Measurements from ENCODE around the gene BRD9. TPM values are rescaled to one million over a fixed set of nuclear protein-coding genes. Genes with fewer than 3 reads are reported as not detected.
"Not testable (repeated sequence)": the region's sequence is repeated elsewhere in the genome, so short reads cannot be mapped to it uniquely, and the experiment has no call there.

BRD9 gene
- polyA plus RNA-seq, 1 experiment: 12.3 TPM

GRCh38 chr5:932151-932627, 39.6 kb upstream of the BRD9 start:
- ChIA-PET POLR2A (no interaction called here), CTCF (interaction anchor here (0.6 to 9.5 kb wide), 12 partner anchors 9 to 713 kb away, joined by 3 to 151 read pairs (median 4); no protein-coding TSS in a partner anchor)

DNA sequence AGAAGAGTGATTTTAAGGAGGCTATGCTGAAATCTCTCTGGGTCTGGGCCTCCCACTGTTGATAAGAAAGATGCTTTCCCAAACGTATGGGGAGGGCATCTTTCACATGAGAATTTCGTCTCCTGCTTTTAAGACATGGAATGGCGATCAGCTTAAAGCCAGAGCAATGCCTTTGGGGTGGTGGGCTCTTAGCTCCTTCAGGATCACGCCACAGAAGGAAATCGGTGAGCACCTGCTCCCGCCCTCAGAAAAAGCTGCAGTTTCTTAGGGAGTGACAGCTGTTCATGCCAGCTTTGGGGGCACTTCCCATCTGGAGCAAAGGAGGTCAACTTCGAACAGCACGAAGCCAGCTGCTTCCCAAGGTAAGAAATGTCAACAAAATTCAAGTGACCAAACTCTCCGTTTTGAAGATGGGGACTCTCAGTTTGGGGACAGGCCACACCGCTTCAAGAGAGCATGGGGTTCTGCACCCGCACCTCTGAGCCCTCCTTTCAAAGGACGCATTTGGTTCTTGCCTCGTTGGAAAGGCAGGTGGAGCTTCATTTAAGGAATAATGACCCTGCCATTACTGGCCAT, 39.1 kb upstream of the BRD9 start:
- Histone ChIP-seq H3K4me3 (ENCODE audit: low read depth, low read length) (no peak overlapping the region), H3K27me3 (ENCODE audit: control insufficient read depth, insufficient read depth, low read length) (peaks cover 12% of the 10 kb centered on the region), H3K36me3 (ENCODE audit: control insufficient read depth, insufficient read depth, low read length) (no peaks in the 10 kb centered on the region)
- ChIA-PET POLR2A (no interaction called here), CTCF (interaction anchor here (0.6 to 9.5 kb wide), 9 partner anchors 8 to 713 kb away, joined by 3 to 151 read pairs (median 4); no protein-coding TSS in a partner anchor)
- TF ChIP-seq CTCF (IDR thresholded peaks at IDR 0.05; ENCODE audit: insufficient read depth, low read depth, low read length): no peak
- no peak for DNase-seq (ENCODE audit: low read depth)

More at GRCh38 chr5:932151-932627, 39.6 kb upstream of the BRD9 start:
- no peak for DNase-seq (ENCODE audit: low read depth)
- peaks cover 13% of the 10 kb centered on the region for H3K27me3 ChIP-seq (ENCODE audit: control insufficient read depth, insufficient read depth, low read length)
- H3K36me3 ChIP-seq (ENCODE audit: control insufficient read depth, insufficient read depth, low read length): no peaks in the 10 kb centered on the region
- H3K4me3 ChIP-seq (ENCODE audit: low read depth, low read length): no peak overlapping the region
- TF ChIP-seq CTCF (IDR thresholded peaks at IDR 0.05; ENCODE audit: insufficient read depth, low read depth, low read length): no peak

GRCh38 chr5:930866-931265, 38.3 kb upstream of the BRD9 start:
- CTCF ChIA-PET: interaction anchor here (0.6 to 9.5 kb wide), 5 partner anchors 17 to 714 kb away, joined by 3 to 151 read pairs (median 3); no protein-coding TSS in a partner anchor
- Histone ChIP-seq H3K27me3 (ENCODE audit: control insufficient read depth, insufficient read depth, low read length) (peaks cover 10% of the 10 kb centered on the region), H3K36me3 (ENCODE audit: control insufficient read depth, insufficient read depth, low read length) (no peaks in the 10 kb centered on the region), H3K4me3 (ENCODE audit: low read depth, low read length) (no peak overlapping the region)
- POLR2A ChIA-PET: no interaction called here
- DNase-seq (ENCODE audit: low read depth): no peak
- no peak for TF ChIP-seq CTCF (IDR thresholded peaks at IDR 0.05; ENCODE audit: insufficient read depth, low read depth, low read length)

GRCh38 chr5:929596-929995, 37.0 kb upstream of the BRD9 start:
- POLR2A ChIA-PET: no interaction called here
- CTCF ChIA-PET: interaction anchor here (0.6 to 9.5 kb wide), 4 partner anchors 61 to 665 kb away, joined by 3 to 151 read pairs (median 3); no protein-coding TSS in a partner anchor
- DNase-seq (ENCODE audit: low read depth): no peak
- Histone ChIP-seq H3K36me3 (ENCODE audit: control insufficient read depth, insufficient read depth, low read length) (no peaks in the 10 kb centered on the region), H3K4me3 (ENCODE audit: low read depth, low read length) (no peak overlapping the region), H3K27me3 (ENCODE audit: control insufficient read depth, insufficient read depth, low read length) (peaks cover 8% of the 10 kb centered on the region)
- TF ChIP-seq CTCF (IDR thresholded peaks at IDR 0.05; ENCODE audit: insufficient read depth, low read depth, low read length): no peak

- DNase-seq (ENCODE audit: low read depth); H3K4me3 ChIP-seq (ENCODE audit: low read depth, low read length); POLR2A ChIA-PET; H3K36me3 ChIP-seq (ENCODE audit: control insufficient read depth, insufficient read depth, low read length); H3K27me3 ChIP-seq (ENCODE audit: control insufficient read depth, insufficient read depth, low read length): not testable (repeated sequence)
- CTCF ChIA-PET: interaction anchor here (0.6 to 9.5 kb wide), 4 partner anchors 62 to 665 kb away, joined by 3 to 151 read pairs (median 3); no protein-coding TSS in a partner anchor
Measured at GRCh38 chr5:929182-929581, 36.6 kb upstream of the BRD9 start.

All from BJ (cell line).